IMR-90 (cell line): ENCODE data around the gene ADRA1B. TPM values are rescaled to one million over a fixed set of nuclear protein-coding genes. Genes with fewer than 3 reads are reported as not detected.
A peak's percentile ranks its signal among the peaks of the same experiment; 100 is the strongest.

Experiments used
- ATAC-seq: fragments of 200-7000 bp; cut with Tn5 transposase; 2 replicates; pipeline ENCODE4 v1.9.1; 2020; ENCODE audit warnings: low read depth, mild to moderate bottlenecking, moderate library complexity
- BruUV-seq: library from RNA; stranded (reverse); fragments of 400-500 nt; replicated peaks from 2 replicates; lab custom pipeline; 2021; lab: Mats Ljungman, UMichigan
- CTCF ChIA-PET: fragments of 300-600 bp; formaldehyde crosslinking; extraction: SDS; loops from one replicate; lab custom pipeline; 2021; ENCODE audit warnings: antibody characterized with exemption; lab: Yijun Ruan, JAX
- POLR2A ChIA-PET: fragments of 300-600 bp; sonication (Branson Sonifier 250); formaldehyde crosslinking; loops from one replicate; lab custom pipeline; 2022; ENCODE audit warnings: antibody characterized with exemption; ENCODE audit not compliant: unreplicated experiment; lab: Charles Lee
- DNase-seq: peaks from one replicate; pipeline ENCODE4 v3.0.0; 2013
- H2AFZ ChIP-seq: replicated peaks from 2 replicates; pipeline ENCODE3; 2013; ENCODE audit warnings: low read length, mild to moderate bottlenecking; ENCODE audit not compliant: poor library complexity
- H2AK5ac ChIP-seq: 2 replicates; pipeline ENCODE4 v1.6.1; 2013; ENCODE audit warnings: low read depth, low read length, inconsistent platforms
- H2AK9ac ChIP-seq: replicated peaks from 2 replicates; pipeline ENCODE3; 2013; ENCODE audit warnings: mild to moderate bottlenecking, low read depth, low read length, moderate library complexity; ENCODE audit not compliant: poor library complexity
- H2BK120ac ChIP-seq: 2 replicates; pipeline ENCODE4 v1.6.1; 2013; ENCODE audit warnings: low read depth, low read length, inconsistent platforms
- H2BK15ac ChIP-seq: 3 replicates; pipeline ENCODE4 v1.6.1; 2013; ENCODE audit warnings: low read depth, low read length, inconsistent platforms
- H2BK20ac ChIP-seq: 2 replicates; pipeline ENCODE4 v1.6.1; 2013; ENCODE audit warnings: low read depth, mild to moderate bottlenecking, inconsistent platforms, low read length, moderate library complexity
- H2BK5ac ChIP-seq: 2 replicates; pipeline ENCODE4 v1.6.1; 2013; ENCODE audit warnings: mild to moderate bottlenecking, low read depth, low read length, inconsistent platforms; ENCODE audit not compliant: poor library complexity, severe bottlenecking
- H3K14ac ChIP-seq: replicated peaks from 2 replicates; pipeline ENCODE4 v1.6.1; 2013; ENCODE audit warnings: low read depth, low read length, inconsistent platforms
- H3K18ac ChIP-seq: 2 replicates; pipeline ENCODE4 v1.6.1; 2013; ENCODE audit warnings: low read depth, low read length, control low read depth
- H3K23ac ChIP-seq: 2 replicates; pipeline ENCODE4 v1.6.1; 2013; ENCODE audit warnings: low read depth, low read length, inconsistent platforms
- H3K27ac ChIP-seq: 2 replicates; pipeline ENCODE4 v1.5.1; 2013; ENCODE audit warnings: mild to moderate bottlenecking, control low read depth, low read length; ENCODE audit not compliant: insufficient read depth
- H3K27me3 ChIP-seq: 2 replicates; pipeline ENCODE4 v1.6.1; 2013; ENCODE audit warnings: low read length; ENCODE audit not compliant: control insufficient read depth, insufficient read depth
- H3K36me3 ChIP-seq: 2 replicates; pipeline ENCODE4 v1.6.1; 2013; ENCODE audit warnings: low read length, mixed read lengths; ENCODE audit not compliant: control insufficient read depth, insufficient read depth
- H3K4ac ChIP-seq: 2 replicates; pipeline ENCODE4 v1.6.1; 2013; ENCODE audit warnings: low read depth, low read length, inconsistent platforms
- H3K4me1 ChIP-seq: 2 replicates; pipeline ENCODE4 v1.6.1; 2013; ENCODE audit warnings: low read length, mixed read lengths; ENCODE audit not compliant: control insufficient read depth, insufficient read depth
- H3K4me2 ChIP-seq: 2 replicates; pipeline ENCODE4 v1.6.1; 2013; ENCODE audit warnings: low read depth, mild to moderate bottlenecking, control low read depth, low read length, moderate library complexity
- H3K4me3 ChIP-seq: 2 replicates; pipeline ENCODE4 v1.5.1; 2013; ENCODE audit warnings: low read depth, mild to moderate bottlenecking, control low read depth, low read length, moderate library complexity; ENCODE audit not compliant: insufficient read depth
- H3K56ac ChIP-seq: 2 replicates; pipeline ENCODE4 v1.6.1; 2013; ENCODE audit warnings: low read length, inconsistent platforms; ENCODE audit not compliant: insufficient read depth; ENCODE audit errors: extremely low read depth
- H3K79me1 ChIP-seq, 2 experiments: 2 replicates each; pipeline ENCODE4 v1.6.1; 2013; ENCODE audit warnings: low read length in 2 of 2, inconsistent platforms in 1 of 2, low read depth in 1 of 2
- H3K9ac ChIP-seq: 2 replicates; pipeline ENCODE4 v1.6.1; 2013; ENCODE audit warnings: low read depth, low read length, control low read depth
- H3K9me1 ChIP-seq: 2 replicates; pipeline ENCODE4 v1.6.1; 2013; ENCODE audit warnings: low read length, inconsistent platforms; ENCODE audit not compliant: insufficient read depth
- H3K9me3 ChIP-seq: 2 replicates; pipeline ENCODE4 v1.6.1; 2013; ENCODE audit warnings: low read length; ENCODE audit not compliant: control insufficient read depth, insufficient read depth
- H4K20me1 ChIP-seq: 2 replicates; pipeline ENCODE4 v1.6.1; 2013; ENCODE audit warnings: low read length, inconsistent platforms; ENCODE audit not compliant: insufficient read depth
- H4K5ac ChIP-seq: 2 replicates; pipeline ENCODE4 v1.6.1; 2013; ENCODE audit warnings: mild to moderate bottlenecking, low read depth, low read length, control low read depth
- H4K8ac ChIP-seq, 2 experiments: 2 replicates each; pipeline ENCODE4 v1.6.1; 2013; ENCODE audit warnings: low read depth in 2 of 2, low read length in 2 of 2, control low read depth in 1 of 2, inconsistent platforms in 1 of 2
- H4K91ac ChIP-seq: 2 replicates; pipeline ENCODE4 v1.6.1; 2013; ENCODE audit warnings: low read depth, low read length, inconsistent platforms; ENCODE audit not compliant: insufficient read depth
- BHLHE40 ChIP-seq: fragments of 150-350 bp; IDR thresholded peaks from 2 replicates; pipeline ENCODE4 v1.6.1; 2016; ENCODE audit warnings: mild to moderate bottlenecking, low read depth, low read length
- CEBPB ChIP-seq: IDR thresholded peaks from 2 replicates; pipeline ENCODE4 v1.6.1; 2012; ENCODE audit warnings: low read depth, low read length, improper control_type of control experiment
- FOS ChIP-seq: fragments of 150-350 bp; IDR thresholded peaks from 2 replicates; pipeline ENCODE4 v1.6.1; 2016; ENCODE audit warnings: low read depth, low read length
- MAFK ChIP-seq: IDR thresholded peaks from 2 replicates; pipeline ENCODE4 v1.6.1; 2012; ENCODE audit warnings: low read depth, low read length, improper control_type of control experiment
- MXI1 ChIP-seq: IDR thresholded peaks from 2 replicates; pipeline ENCODE4 v1.6.1; 2012; ENCODE audit warnings: low read depth, mild to moderate bottlenecking, low read length, moderate library complexity, borderline replicate concordance
- POLR2A ChIP-seq: IDR thresholded peaks from 2 replicates; pipeline ENCODE4 v1.6.1; 2012; ENCODE audit warnings: mild to moderate bottlenecking, low read depth, low read length
- RCOR1 ChIP-seq: IDR thresholded peaks from 2 replicates; pipeline ENCODE4 v1.6.1; 2012; ENCODE audit warnings: mild to moderate bottlenecking, low read length, improper control_type of control experiment; ENCODE audit not compliant: insufficient replicate concordance
- SMC3 ChIP-seq: fragments of 150-350 bp; IDR thresholded peaks from 2 replicates; pipeline ENCODE4 v1.6.1; 2016; ENCODE audit warnings: low read depth, mild to moderate bottlenecking, antibody characterized with exemption, low read length, moderate library complexity
- USF2 ChIP-seq: fragments of 150-350 bp; IDR thresholded peaks from 2 replicates; pipeline ENCODE4 v1.6.1; 2017; ENCODE audit warnings: mild to moderate bottlenecking, antibody characterized with exemption, low read length, low read depth
- whole genome bisulfite sequencing, 2 experiments: methylation state at CpG; one replicate each; pipeline versions ENCODE4 v1.1.5 to v1.1.7; 2013; ENCODE audit warnings: missing lambda C conversion rate in 2 of 2; ENCODE audit not compliant: insufficient read length in 1 of 2; ENCODE audit errors: extremely low coverage in 2 of 2; 5-methylcytosine and 5-hydroxymethylcytosine counted together
- dilution Hi-C: fragments of 300-500 bp; cut with HindIII; formaldehyde crosslinking; loops from one replicate; pipeline ENCODE4 v1.14.3; 2018; ENCODE audit warnings: low sequenced_read_pairs; ENCODE audit not compliant: unreplicated experiment
- in situ Hi-C: fragments of 300-500 bp; cut with MboI; formaldehyde crosslinking; loops from 3 replicates; pipeline ENCODE4 v1.14.3; 2019; ENCODE audit warnings: low sequenced_read_pairs, inconsistent platforms, mixed read lengths
- intact Hi-C: fragments of 100-400 bp; cut with micrococcal nuclease; formaldehyde crosslinking; loops from 2 replicates; pipeline ENCODE4 v1.10.0; 2022
- polyA plus RNA-seq, 3 experiments: library from polyadenylated mRNA; depleted of rRNA; stranded (reverse); fragments of >200 nt; gene quantifications; 2 replicates each; pipeline ENCODE4 v1.2.3, GENCODE V29; 2012; ENCODE audit warnings: low replicate concordance in 1 of 3
- total RNA-seq: library from RNA; depleted of rRNA; stranded (reverse); fragments of >200 nt; gene quantifications from 2 replicates; pipeline ENCODE4 v1.2.3, GENCODE V29; 2012
- TF ChIP-seq, protein P1 (sequence below): conservative IDR thresholded peaks from 2 replicates; pipeline ENCODE4 v1.5.1; 2012; ENCODE audit warnings: mild to moderate bottlenecking, low read depth, low read length, improper control_type of control experiment
- TF ChIP-seq, protein P2 (sequence below): fragments of 150-350 bp; IDR thresholded peaks from 2 replicates; pipeline ENCODE4 v1.6.1; 2016; ENCODE audit warnings: low read depth, mild to moderate bottlenecking, low read length, moderate library complexity, borderline replicate concordance

Gene ADRA1B
- total and polyA plus RNA-seq, 2 of the 4 experiments (the other 2 are of a cell fraction), result 0.18 to 1.5 TPM

DNA sequence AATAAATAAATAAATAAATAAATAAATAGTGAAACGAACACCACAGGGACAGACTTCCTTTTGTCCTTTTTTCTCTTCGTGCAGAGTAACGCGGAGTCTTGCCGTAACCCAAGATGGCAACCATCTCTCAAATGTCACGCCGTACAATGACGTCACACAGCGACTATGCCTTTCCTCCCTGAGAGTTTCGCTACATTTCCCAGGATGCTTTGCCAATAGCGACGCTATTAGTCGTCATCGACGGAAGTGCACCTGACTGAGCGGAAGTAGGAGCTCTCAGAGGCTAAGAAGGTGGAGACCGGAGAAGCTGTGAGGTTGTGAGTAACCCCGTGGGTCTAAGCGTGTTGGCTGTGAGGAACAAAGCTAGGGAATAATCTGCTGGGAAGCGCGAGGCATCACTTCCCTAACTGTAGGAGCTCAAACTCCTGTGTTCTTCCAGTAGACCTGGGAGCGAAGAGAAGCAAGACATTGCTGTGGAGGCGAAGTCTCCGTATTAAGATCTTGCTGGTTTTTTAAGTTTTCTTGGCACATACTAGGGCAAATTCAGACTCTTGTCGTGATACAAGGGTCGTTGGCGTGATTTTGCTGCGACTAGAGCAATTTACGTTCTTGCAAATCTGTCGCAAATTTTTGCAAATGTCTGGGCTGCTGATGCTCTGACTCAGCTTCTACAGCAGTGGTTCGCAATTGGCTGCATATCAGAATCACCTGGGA, 92.8 kb downstream of the ADRA1B start, which contains the start of gene TTC1:
TTC1 (plus strand) TSS at position 263 of the 714 bp plus-strand sequence. CDS start 1,390 bp downstream, outside the sequence.
- Histone ChIP-seq H3K56ac (peak within 1 kb of the TSS; percentile 72; the same call in 1 of the 2 replicates), H4K8ac (peak within 1 kb of the TSS; percentile 78 to 98), H2AK9ac (peak within 1 kb of the TSS; percentile 21), H3K27me3 (no peaks in the 10 kb centered on the region), H3K79me1 (peaks cover 15 to 22% of the 10 kb centered on the region in 2 experiments), H3K4ac (peak within 1 kb of the TSS; percentile 84), H2BK20ac (no peak within 1 kb of the TSS), H3K18ac (peak within 1 kb of the TSS; percentile 28; the same call in 1 of the 2 replicates), H3K14ac (peak within 1 kb of the TSS; percentile 83), H3K4me2 (peak within 1 kb of the TSS; percentile 66), H2AFZ (peak within 1 kb of the TSS; percentile 92), H4K20me1 (no peaks in the 10 kb centered on the region), H3K4me1 (peaks cover 1% of the 10 kb centered on the region), H3K9me1 (no peaks in the 10 kb centered on the region), H2BK120ac (peak within 1 kb of the TSS; percentile 45; the same call in 1 of the 2 replicates), H3K36me3 (peaks cover 4% of the 10 kb centered on the region; the same call in 1 of the 2 replicates), H3K23ac (peak within 1 kb of the TSS; percentile 76; the same call in 1 of the 2 replicates), H2BK15ac (no peak within 1 kb of the TSS), H2BK5ac (peak within 1 kb of the TSS; percentile 67), H3K9ac (peak within 1 kb of the TSS; percentile 83), H3K27ac (peak within 1 kb of the TSS; percentile 62), H2AK5ac (peak within 1 kb of the TSS; percentile 58; the same call in 1 of the 2 replicates), H3K4me3 (peak within 1 kb of the TSS; percentile 77), H4K91ac (peak within 1 kb of the TSS; percentile 65), H3K9me3 (no peaks in the 10 kb centered on the region), H4K5ac (peak within 1 kb of the TSS; percentile 92)
- ATAC-seq, result peak; percentile 96
- intact Hi-C loops, result loop anchor here (1.0 kb wide), 1 partner anchor 34 kb away; no protein-coding TSS in a partner anchor
- ChIA-PET CTCF (interaction anchor here (0.7 to 1.1 kb wide), 2 partner anchors 11 to 13 kb away, joined by 3 read pairs; no protein-coding TSS in a partner anchor), POLR2A (interaction anchor here (0.7 to 1.4 kb wide), 2 partner anchors 9 to 13 kb away, joined by 3 to 6 read pairs; no protein-coding TSS in a partner anchor)
- dilution Hi-C loops, result loop anchor here (25.0 kb wide), 1 partner anchor 353 kb away; the partner anchor contains the start of gene C1QTNF2
- WGBS, 2 experiments, result 2% methylated on average over 9 of the region's 31 CpGs; no CpG with 5 or more reads in 1 of the 2 experiments
- DNase-seq, result peak; percentile 100
- TF ChIP-seq SMC3 (no peak), MAFK (no peak), MXI1 (peak; percentile 61; the same call in 1 of the 2 replicates), CEBPB (peak; percentile 49; the same call in 1 of the 2 replicates), RCOR1 (peak; percentile 35), FOS (0 out of 2 replicates have a peak, but pooled peaks have one; percentile 15), POLR2A (peak; percentile 90), BHLHE40 (peak; percentile 81), USF2 (peak; percentile 66)
- TF ChIP-seq, protein P1, sequence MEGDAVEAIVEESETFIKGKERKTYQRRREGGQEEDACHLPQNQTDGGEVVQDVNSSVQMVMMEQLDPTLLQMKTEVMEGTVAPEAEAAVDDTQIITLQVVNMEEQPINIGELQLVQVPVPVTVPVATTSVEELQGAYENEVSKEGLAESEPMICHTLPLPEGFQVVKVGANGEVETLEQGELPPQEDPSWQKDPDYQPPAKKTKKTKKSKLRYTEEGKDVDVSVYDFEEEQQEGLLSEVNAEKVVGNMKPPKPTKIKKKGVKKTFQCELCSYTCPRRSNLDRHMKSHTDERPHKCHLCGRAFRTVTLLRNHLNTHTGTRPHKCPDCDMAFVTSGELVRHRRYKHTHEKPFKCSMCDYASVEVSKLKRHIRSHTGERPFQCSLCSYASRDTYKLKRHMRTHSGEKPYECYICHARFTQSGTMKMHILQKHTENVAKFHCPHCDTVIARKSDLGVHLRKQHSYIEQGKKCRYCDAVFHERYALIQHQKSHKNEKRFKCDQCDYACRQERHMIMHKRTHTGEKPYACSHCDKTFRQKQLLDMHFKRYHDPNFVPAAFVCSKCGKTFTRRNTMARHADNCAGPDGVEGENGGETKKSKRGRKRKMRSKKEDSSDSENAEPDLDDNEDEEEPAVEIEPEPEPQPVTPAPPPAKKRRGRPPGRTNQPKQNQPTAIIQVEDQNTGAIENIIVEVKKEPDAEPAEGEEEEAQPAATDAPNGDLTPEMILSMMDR, result no peak
- TF ChIP-seq, protein P2, sequence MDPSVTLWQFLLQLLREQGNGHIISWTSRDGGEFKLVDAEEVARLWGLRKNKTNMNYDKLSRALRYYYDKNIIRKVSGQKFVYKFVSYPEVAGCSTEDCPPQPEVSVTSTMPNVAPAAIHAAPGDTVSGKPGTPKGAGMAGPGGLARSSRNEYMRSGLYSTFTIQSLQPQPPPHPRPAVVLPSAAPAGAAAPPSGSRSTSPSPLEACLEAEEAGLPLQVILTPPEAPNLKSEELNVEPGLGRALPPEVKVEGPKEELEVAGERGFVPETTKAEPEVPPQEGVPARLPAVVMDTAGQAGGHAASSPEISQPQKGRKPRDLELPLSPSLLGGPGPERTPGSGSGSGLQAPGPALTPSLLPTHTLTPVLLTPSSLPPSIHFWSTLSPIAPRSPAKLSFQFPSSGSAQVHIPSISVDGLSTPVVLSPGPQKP, result no peak
- in situ Hi-C loops, result no loop called here
- BruUV-seq, result TSS peak; percentile 38
